ENCODE data around the gene CLDN19. TPM values are rescaled to one million over a fixed set of nuclear protein-coding genes. Genes with fewer than 3 reads are reported as not detected.

The CLDN19 gene
- total and polyA plus RNA-seq, 2 donors: 0.38 to 0.69 TPM

DNA sequence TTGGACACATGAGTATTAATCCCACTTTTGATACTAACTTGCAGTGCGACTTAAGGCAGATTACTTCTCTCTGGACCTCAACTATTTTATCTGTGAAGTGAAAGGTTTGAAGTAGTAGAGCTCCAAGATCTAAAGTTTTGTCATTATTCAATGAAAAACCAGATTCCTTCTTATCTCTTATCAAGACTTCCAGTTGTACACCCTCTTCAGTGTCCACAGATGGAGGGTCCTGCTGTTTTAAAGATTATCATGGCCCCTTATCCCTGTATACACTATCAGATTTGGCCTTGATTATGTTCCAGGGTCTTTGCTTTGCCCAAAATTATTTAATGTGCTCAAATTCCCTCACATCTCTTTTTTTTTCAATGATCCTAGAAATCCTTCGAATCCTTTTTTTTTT, 28.1 kb upstream of the CLDN19 start:
- peaks cover 3% of the 10 kb centered on the region for H3K36me3 ChIP-seq (ENCODE audit: insufficient read depth)
- no peak for DNase-seq (ENCODE audit: extremely low spot score)
- peaks cover 1% of the 10 kb centered on the region for H3K4me1 ChIP-seq (ENCODE audit: insufficient read depth)
- WGBS: 68% methylated on average over 2 of the region's 2 CpGs
- no peak overlapping the region for H3K27ac ChIP-seq (ENCODE audit: low read depth)
- H3K4me3 ChIP-seq (ENCODE audit: low read depth, low read length): peak overlapping the region; percentile 87

DNA sequence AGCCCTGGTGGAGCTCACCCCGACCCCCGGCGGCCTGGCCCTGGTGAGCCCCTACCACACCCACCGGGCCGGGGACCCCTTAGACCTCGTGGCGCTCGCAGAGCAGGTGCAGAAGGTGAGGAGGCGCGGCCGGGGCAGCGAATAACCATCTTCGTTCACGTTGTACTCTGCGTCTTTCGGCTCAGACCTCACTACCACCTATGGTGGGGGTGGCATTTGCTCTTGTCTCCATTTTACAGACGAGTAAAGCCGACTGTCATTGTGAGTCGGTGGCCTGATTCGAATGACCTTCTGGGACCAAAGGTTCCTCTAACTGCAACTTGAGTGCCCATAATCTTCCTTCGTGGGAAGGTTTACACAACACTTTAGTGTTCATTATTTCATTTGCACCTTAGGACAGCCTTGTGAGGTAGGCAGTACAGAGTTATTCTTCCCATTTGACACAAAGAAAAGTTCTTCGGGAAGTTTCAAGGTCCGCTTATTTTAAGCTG, 27.5 kb upstream of the CLDN19 start:
- WGBS: 1% methylated on average over 23 of the region's 23 CpGs
- H3K4me3 ChIP-seq (ENCODE audit: low read depth, low read length): peak overlapping the region; percentile 87
- H3K36me3 ChIP-seq (ENCODE audit: insufficient read depth): peaks cover 3% of the 10 kb centered on the region
- no peak for DNase-seq (ENCODE audit: extremely low spot score)
- peaks cover 1% of the 10 kb centered on the region for H3K4me1 ChIP-seq (ENCODE audit: insufficient read depth)
- peak overlapping the region; percentile 70 for H3K27ac ChIP-seq (ENCODE audit: low read depth)

- peaks cover 1% of the 10 kb centered on the region for H3K4me1 ChIP-seq (ENCODE audit: insufficient read depth)
- under 1% methylated on average over 82 of the region's 82 CpGs for WGBS
These were observed 26.9 kb upstream of the CLDN19 start, which contains the start of the genes C1orf50 and P3H1 for GRCh38 chr1:42766741-42767509. C1orf50 (plus strand) TSS chr1:42767249; CDS start chr1:42767312, 63 bp downstream. P3H1 (minus strand) TSS chr1:42767028; CDS start chr1:42766971, 57 bp downstream.

DNA sequence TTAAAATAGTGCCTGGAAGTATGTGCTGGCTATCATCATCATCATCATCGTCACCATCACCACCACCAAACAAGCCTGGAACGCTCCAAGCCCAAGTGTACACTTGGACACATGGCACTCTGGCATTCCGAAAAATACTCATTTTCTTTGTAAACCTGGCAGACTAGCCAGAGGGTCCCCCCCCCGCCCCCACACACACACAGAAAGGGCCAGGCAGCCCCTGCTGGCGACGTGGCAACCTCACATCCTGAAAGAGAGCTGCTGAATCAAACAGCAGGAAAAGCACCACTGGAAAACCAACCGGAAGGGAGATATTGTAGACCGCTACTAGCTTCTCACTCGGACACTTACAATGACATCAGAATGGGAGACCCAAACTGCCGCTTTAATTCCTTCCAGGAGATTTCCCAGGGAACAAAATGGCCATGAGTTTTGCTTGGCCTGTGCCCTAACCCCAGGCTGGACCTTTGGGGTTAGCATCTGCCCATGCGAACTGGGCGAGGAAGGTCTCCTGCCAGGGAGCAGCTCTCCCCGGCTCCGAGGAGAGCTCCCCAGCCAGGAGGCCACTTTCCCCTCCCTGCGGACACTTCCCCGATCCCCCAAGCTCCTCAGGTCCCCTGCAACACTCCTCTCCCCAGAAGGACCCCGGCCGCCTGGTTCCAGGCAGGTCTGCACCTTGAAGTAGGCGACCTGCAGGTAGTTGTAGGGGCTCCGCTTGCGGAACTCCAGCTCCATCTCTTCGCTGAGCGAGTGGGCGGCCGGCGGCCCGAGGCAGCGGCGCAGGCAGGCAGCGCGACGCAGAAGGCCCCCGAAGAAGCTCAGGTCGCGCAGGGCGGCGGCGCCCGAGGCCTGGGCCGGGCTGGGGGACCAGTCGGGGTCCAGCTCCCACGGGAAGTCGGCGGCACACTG, 26.1 kb upstream of the CLDN19 start:
- no peak for DNase-seq (ENCODE audit: extremely low spot score)
- Histone ChIP-seq H3K27ac (ENCODE audit: low read depth) (peak overlapping the region; percentile 80), H3K4me3 (ENCODE audit: low read depth, low read length) (peak overlapping the region; percentile 80), H3K4me1 (ENCODE audit: insufficient read depth) (peaks cover 1% of the 10 kb centered on the region), H3K36me3 (ENCODE audit: insufficient read depth) (peaks cover 1% of the 10 kb centered on the region)
- under 1% methylated on average over 44 of the region's 44 CpGs for WGBS

More at GRCh38 chr1:42766741-42767509, 26.9 kb upstream of the CLDN19 start, which contains the start of the genes C1orf50 and P3H1:
- Histone ChIP-seq H3K27ac (ENCODE audit: low read depth) (peak within 1 kb of the TSS; percentile 80), H3K36me3 (ENCODE audit: insufficient read depth) (peaks cover 3% of the 10 kb centered on the region), H3K4me3 (ENCODE audit: low read depth, low read length) (peak within 1 kb of the TSS; percentile 87)
- DNase-seq (ENCODE audit: extremely low spot score): peak; percentile 98

GRCh38 chr1:42765269-42765668, 25.2 kb upstream of the CLDN19 start:
- WGBS: 12% methylated on average over 7 of the region's 7 CpGs
- Histone ChIP-seq H3K4me3 (ENCODE audit: low read depth, low read length) (peak overlapping the region; percentile 80), H3K27ac (ENCODE audit: low read depth) (no peak overlapping the region), H3K4me1 (ENCODE audit: insufficient read depth) (peaks cover 1% of the 10 kb centered on the region), H3K36me3 (ENCODE audit: insufficient read depth) (peaks cover 1% of the 10 kb centered on the region)
- no peak for DNase-seq (ENCODE audit: extremely low spot score)

DNA sequence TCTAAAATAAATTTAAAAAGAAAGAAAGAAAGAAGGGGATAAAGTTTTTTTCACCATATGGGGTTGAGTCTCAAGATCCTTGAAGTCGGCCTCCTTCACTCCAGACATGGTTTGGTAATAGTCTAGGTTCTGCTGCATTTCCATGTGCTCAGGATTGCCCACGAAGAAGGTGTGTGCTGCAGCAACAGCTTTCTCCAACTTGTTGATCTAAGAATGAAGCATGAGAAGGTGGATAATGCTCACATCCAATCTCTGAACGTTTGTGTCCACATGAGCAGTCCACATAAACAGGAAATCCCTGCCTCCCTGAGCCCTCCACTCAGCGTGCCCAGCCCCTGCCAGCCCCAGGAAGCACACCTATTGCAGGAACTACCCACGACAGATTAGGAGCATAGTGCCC, 22.2 kb upstream of the CLDN19 start:
- peaks cover 3% of the 10 kb centered on the region for H3K36me3 ChIP-seq (ENCODE audit: insufficient read depth)
- no peaks in the 10 kb centered on the region for H3K4me1 ChIP-seq (ENCODE audit: insufficient read depth)
- WGBS: 66% methylated on average over 5 of the region's 5 CpGs
- no peak overlapping the region for H3K4me3 ChIP-seq (ENCODE audit: low read depth, low read length)
- DNase-seq (ENCODE audit: extremely low spot score): no peak
- no peak overlapping the region for H3K27ac ChIP-seq (ENCODE audit: low read depth)

DNA sequence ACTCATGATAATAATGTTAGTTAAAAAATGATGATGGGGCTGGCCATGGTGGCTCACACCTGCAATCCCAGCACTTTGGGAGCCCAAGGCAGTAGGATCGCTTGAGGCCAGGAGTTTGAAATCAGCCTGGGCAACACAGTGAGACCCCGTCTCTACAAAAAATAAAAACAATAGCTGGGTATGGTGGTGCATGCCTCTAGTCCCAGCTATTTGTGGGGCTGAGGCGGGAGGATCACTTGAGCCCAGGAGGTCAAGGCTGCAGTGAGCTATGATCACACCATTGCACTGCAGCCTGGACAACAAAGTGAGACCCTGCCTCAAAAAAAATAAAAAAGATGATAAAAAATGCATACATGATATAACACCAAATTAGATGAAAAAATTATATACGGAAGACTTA, 21.5 kb upstream of the CLDN19 start:
- H3K36me3 ChIP-seq (ENCODE audit: insufficient read depth): peaks cover 3% of the 10 kb centered on the region
- DNase-seq (ENCODE audit: extremely low spot score): no peak
- 91% methylated on average over 4 of the region's 4 CpGs for WGBS
- no peaks in the 10 kb centered on the region for H3K4me1 ChIP-seq (ENCODE audit: insufficient read depth)
- no peak overlapping the region for H3K4me3 ChIP-seq (ENCODE audit: low read depth, low read length)
- H3K27ac ChIP-seq (ENCODE audit: low read depth): no peak overlapping the region

DNA sequence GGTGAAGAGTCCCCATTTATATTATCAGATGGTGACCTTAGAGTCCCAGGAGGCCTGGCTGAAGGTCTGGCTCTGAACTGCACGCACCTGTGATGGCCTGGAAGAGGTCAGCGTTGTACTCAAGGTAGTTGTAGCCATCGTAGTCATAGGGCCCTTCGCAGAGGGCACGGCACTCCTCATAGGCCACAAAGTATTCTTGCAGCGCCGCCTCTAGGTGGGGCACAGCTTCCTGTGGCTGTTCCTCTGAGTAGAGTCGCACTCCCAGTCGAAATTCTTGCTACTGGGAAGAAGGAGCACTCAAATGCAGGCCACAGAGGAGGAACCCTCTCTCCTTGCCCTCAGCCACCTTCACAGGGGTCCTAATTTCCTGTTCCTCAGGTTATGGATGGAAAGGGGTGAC, 19.1 kb upstream of the CLDN19 start:
- Histone ChIP-seq H3K4me3 (ENCODE audit: low read depth, low read length) (no peak overlapping the region), H3K27ac (ENCODE audit: low read depth) (no peak overlapping the region), H3K36me3 (ENCODE audit: insufficient read depth) (peaks cover 3% of the 10 kb centered on the region), H3K4me1 (ENCODE audit: insufficient read depth) (no peaks in the 10 kb centered on the region)
- no peak for DNase-seq (ENCODE audit: extremely low spot score)
- WGBS: 77% methylated on average over 9 of the region's 9 CpGs

DNA sequence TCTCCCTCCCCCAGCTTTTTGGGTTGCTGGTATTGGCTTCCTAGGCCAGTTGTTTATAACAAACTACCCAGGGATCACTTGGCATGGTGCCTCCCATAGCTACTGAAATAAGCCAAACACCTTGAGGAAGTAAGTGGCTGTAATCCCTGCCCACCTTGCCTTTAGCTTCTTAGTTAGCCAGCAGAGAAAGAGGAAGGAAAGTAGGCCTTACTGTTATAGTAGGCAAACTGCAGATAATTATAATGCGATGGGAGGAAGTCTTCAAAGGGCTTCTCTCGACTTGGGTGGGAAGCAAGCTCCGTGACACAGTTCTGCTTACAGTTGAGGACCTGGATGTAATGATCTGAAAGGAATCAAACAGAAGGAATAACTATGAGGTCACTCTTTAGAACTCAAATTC, 18.6 kb upstream of the CLDN19 start:
- Histone ChIP-seq H3K4me1 (ENCODE audit: insufficient read depth) (no peaks in the 10 kb centered on the region), H3K4me3 (ENCODE audit: low read depth, low read length) (no peak overlapping the region), H3K27ac (ENCODE audit: low read depth) (no peak overlapping the region), H3K36me3 (ENCODE audit: insufficient read depth) (peaks cover 3% of the 10 kb centered on the region)
- DNase-seq (ENCODE audit: extremely low spot score): no peak
- 81% methylated on average over 3 of the region's 3 CpGs for WGBS

DNA sequence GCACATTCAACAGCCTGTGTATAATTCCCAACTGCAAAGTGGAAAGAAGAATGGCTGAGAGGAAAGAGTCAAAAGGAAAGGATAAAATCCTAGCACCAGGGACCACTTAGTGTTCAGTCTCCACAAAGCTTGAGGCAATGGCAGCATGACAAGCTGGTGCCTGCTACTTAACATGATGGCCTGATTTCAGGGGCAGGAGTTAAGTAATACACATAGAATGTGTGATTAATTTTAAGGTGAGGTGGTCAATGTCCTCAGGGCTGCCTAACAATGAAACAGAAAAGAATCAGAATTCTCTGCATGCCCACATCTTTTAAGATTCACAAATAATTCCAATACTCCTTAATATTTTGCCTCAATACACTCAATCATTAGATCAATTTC, 17.8 kb upstream of the CLDN19 start:
- Histone ChIP-seq H3K27ac (ENCODE audit: low read depth) (no peak overlapping the region), H3K4me1 (ENCODE audit: insufficient read depth) (no peaks in the 10 kb centered on the region), H3K36me3 (ENCODE audit: insufficient read depth) (peaks cover 3% of the 10 kb centered on the region), H3K4me3 (ENCODE audit: low read depth, low read length) (no peak overlapping the region)
- DNase-seq (ENCODE audit: extremely low spot score): no peak

DNA sequence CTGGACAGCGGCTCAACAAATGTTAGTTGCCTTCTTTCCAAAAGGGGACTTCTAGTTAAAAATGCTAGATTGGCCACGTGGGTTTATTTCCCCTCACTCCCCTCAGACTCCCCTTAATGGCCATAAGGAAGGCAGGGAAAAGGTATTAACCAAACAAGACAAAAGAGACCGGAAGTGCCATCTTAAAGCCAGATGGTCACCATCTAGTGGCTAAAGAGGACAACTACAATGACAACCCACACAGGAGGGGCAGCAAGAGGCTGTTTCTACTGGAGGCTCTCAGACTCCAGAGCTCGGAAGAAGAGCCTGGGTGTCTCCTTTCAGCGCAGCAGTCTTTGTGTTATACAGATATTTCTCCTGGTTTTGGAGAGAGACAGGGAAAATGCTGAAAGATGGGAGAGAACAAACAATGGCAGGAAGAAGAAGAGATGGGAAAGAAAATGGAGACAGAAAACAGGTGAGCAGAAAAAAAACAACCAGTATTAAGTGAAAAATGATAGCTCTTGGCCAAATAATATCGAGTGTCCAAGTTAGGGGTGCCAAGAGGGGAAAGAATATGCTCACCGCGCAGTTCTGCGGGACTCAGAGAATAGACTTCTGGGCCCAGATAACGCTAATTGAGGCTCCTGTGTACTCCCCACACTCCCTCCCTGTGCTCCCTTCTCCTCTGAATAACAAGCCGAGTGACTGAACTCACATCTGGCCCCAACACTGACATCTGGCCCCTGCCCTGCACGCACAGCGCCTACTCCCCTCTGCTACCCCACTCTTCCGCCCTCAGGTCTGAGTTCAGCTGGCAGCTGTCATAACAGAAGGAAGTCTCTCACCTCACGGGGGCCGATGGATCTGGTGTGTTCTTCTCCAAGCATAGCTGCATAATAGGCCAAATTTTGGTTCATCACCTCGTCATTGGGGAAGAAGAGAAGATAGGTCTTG, 17.2 kb upstream of the CLDN19 start:
- no peak overlapping the region for H3K4me3 ChIP-seq (ENCODE audit: low read depth, low read length)
- H3K27ac ChIP-seq (ENCODE audit: low read depth): no peak overlapping the region
- H3K36me3 ChIP-seq (ENCODE audit: insufficient read depth): peaks cover 4% of the 10 kb centered on the region
- H3K4me1 ChIP-seq (ENCODE audit: insufficient read depth): no peaks in the 10 kb centered on the region
- WGBS: 78% methylated on average over 17 of the region's 17 CpGs
- DNase-seq (ENCODE audit: extremely low spot score): no peak

- Histone ChIP-seq H3K4me1 (ENCODE audit: insufficient read depth) (no peaks in the 10 kb centered on the region), H3K27ac (ENCODE audit: low read depth) (no peak overlapping the region), H3K4me3 (ENCODE audit: low read depth, low read length) (no peak overlapping the region), H3K36me3 (ENCODE audit: insufficient read depth) (peaks cover 5% of the 10 kb centered on the region)
- no peak for DNase-seq (ENCODE audit: extremely low spot score)
- 91% methylated on average over 1 of the region's 1 CpG for WGBS
These were observed 13.0 kb upstream of the CLDN19 start for GRCh38 chr1:42753070-42753469.

GRCh38 chr1:42752284-42752683, 12.2 kb upstream of the CLDN19 start:
- Histone ChIP-seq H3K4me1 (ENCODE audit: insufficient read depth) (no peaks in the 10 kb centered on the region), H3K4me3 (ENCODE audit: low read depth, low read length) (no peak overlapping the region), H3K27ac (ENCODE audit: low read depth) (no peak overlapping the region), H3K36me3 (ENCODE audit: insufficient read depth) (peaks cover 2% of the 10 kb centered on the region)
- DNase-seq (ENCODE audit: extremely low spot score): no peak
- 93% methylated on average over 6 of the region's 6 CpGs for WGBS
